HG02642 (cell line): Measurements from ENCODE around the gene HS3ST4.

Source experiments
- ATAC-seq: cut with Tn5 transposase; IDR thresholded peaks from one replicate; pipeline ENCODE4 v1.9.1; 2021; ENCODE audit warnings: mild to moderate bottlenecking; ENCODE audit not compliant: unreplicated experiment, poor library complexity

HS3ST4 gene

GRCh38 chr16:26149364-26150190, 457.8 kb downstream of the HS3ST4 start:
- no peak for ATAC-seq

- no peak for ATAC-seq
These were observed 463.5 kb downstream of the HS3ST4 start for GRCh38 chr16:26155221-26155620.

- no peak for ATAC-seq
These were observed 465.6 kb downstream of the HS3ST4 start for GRCh38 chr16:26157319-26157718.

DNA sequence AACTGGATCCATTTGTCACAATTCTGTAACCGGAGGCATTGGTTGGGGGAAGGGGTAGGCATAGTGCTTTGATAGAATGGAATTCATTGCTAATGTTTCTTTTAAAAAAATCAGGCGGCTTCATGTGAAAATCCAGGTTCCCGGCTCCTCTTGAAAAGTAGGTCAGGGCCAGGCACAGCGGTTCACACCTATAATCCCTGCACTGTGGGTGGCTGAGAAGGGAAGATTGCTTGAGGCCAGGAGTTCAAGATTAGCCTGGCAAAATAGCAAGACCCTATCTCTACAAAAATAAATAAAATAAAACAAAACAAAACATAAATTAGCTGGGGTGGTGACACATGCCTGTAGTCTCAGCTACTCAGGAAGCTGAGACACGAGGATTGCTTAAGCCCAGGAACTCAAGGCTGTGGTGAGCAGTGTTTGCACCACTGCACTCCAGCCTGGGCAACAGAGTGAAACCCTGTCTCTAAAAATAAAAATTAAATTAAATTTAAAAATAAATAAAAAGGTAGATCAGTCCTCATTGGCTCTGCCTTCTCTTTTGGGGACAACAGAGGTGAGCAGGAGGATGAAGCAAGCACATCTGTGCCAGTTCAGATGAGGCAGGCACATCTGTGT, 466.5 kb downstream of the HS3ST4 start:
- no peak for ATAC-seq

- ATAC-seq = no peak
These were observed 469.9 kb downstream of the HS3ST4 start for GRCh38 chr16:26161461-26162180.

DNA sequence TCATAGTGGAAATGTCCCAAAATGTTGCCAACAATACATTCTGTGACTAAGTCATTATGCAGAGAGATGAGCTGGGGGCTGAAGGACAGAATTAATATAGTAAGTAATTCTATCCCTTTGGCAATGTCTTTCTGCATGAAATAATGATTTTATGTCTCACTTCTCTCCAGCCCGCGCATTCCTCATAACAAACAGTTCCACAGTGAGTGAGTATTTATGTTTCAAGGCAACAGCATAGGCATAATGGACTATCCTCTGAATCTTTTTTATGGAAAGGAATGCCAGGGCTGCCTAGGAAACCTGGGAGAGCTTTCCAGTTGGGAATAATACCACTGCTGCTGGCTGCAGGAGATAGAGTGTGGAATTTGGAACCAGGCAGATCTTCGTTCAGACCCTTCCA, 477.7 kb downstream of the HS3ST4 start:
- no peak for ATAC-seq

DNA sequence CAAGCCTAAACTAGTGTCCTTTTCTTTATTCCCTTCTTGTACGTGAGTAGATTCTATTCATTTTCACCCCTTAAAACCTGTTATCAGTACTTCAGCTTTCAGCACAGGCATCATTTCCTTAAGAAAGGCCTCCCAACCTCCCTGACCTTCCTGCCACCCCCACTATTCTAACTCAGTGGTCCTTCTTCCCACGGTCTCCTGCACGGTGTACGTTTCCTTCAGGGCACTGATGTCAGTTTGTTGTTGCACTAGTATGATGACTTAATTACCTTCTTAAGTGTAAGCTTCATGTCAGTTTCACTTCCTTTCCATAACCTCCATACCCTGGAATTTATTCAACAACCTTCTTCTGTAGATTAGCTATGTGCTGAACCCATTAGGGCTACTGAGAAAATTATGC, 484.2 kb downstream of the HS3ST4 start:
- ATAC-seq = no peak

DNA sequence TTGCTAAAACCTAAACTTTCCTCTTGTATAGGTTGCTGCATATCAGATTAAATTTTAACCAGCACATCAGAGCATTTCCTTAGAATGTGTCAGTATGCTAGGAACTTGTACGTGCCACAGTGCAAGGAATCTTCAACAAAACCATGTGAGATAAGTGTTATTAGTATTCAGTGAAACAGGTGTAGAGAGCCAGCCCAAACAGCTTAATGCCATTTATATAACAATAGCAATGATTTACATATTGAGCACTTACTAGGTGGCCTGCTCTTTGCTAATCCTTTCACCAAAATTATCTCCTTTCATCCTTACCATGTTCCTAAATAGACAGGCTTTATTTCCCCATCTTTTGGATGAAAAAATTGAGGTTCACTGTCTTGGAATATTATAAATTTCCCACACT, 485.7 kb downstream of the HS3ST4 start:
- ATAC-seq = no peak

DNA sequence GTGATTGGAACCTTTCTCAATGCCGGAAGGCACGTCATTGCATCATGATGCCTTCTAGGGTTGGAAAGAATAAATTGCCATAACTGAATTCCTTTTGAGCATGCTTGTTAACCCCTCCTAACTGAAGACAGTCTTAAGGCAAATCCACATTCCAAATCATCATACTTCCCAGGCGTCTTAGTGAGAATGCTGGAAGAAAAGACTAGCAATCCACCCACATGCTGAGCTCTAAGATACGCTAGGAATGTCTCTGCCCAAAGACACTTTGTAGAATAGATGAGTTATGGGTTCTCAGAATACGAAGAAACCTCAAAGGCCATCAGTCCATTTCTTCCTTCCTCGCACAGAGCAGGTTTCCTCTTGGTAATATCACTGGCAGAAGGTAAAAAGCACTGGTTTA, 486.5 kb downstream of the HS3ST4 start:
- no peak for ATAC-seq

DNA sequence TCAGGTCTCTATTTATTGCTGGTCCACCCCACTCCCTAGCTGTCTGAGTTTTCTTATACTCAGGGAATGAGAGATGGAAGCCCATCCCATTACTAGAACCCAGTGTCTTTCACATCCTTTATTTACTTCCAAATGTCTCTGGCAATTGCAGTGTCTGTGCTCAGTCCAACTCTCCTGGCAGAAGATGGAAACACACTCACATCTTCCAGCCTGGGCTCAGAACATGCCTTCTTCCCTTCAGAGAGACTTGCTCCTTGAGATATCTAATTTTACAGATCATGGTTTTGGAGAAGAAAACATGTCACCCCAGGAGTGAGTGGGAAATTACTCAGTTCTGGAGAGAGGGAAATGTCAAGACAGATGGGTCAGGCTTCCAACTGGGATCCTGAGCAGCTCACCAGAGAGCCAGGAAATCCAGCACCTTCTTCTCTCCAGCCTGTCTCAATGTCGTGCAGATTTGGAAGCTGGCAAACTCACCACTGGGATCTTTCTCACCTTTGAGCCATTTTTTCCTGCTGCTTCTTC, 494.4 kb downstream of the HS3ST4 start:
- ATAC-seq = no peak
